DND-41 (cell line): Measurements from ENCODE around the gene IQSEC1.

Source experiments
- ATAC-seq: fragments of 200-7000 bp; cut with Tn5 transposase; 3 replicates; pipeline ENCODE4 v1.9.1; 2021; ENCODE audit warnings: low read depth; ENCODE audit not compliant: insufficient read depth
- DNase-seq: peaks from one replicate; pipeline ENCODE4 v3.0.0-alpha.2; 2020
- H2AFZ ChIP-seq: 2 replicates; pipeline ENCODE4 v1.6.0; 2012; ENCODE audit warnings: low read depth, low read length
- H3K27ac ChIP-seq: 2 replicates; pipeline ENCODE4 v1.5.1; 2012; ENCODE audit warnings: low read length, inconsistent platforms
- H3K27me3 ChIP-seq: fragments of 200-600 bp; sonication (generic); 2 replicates; pipeline ENCODE4 v1.6.0; 2012; ENCODE audit warnings: low read length, mild to moderate bottlenecking, inconsistent platforms; ENCODE audit not compliant: insufficient read depth, poor library complexity
- H3K36me3 ChIP-seq: 2 replicates; pipeline ENCODE4 v1.5.1; 2012; ENCODE audit warnings: low read length, inconsistent platforms; ENCODE audit not compliant: insufficient read depth
- H3K4me1 ChIP-seq: 2 replicates; pipeline ENCODE4 v1.5.1; 2012; ENCODE audit warnings: mild to moderate bottlenecking, low read length; ENCODE audit not compliant: insufficient read depth
- H3K4me2 ChIP-seq: 2 replicates; pipeline ENCODE4 v1.6.0; 2012; ENCODE audit warnings: mild to moderate bottlenecking, moderate library complexity, low read length, inconsistent platforms; ENCODE audit not compliant: insufficient read depth
- H3K4me3 ChIP-seq, 2 experiments: fragments of 200-600 bp in 1 of 2; shearing (Covaris generic) in 1 of 2; 2 replicates each; pipeline ENCODE4 v1.5.1; 2012 to 2016; ENCODE audit warnings: inconsistent platforms in 2 of 2, low read length in 2 of 2, mild to moderate bottlenecking in 2 of 2, low read depth in 1 of 2, moderate library complexity in 1 of 2
- H3K79me2 ChIP-seq: 2 replicates; pipeline ENCODE4 v1.6.0; 2012; ENCODE audit warnings: low read length, inconsistent platforms; ENCODE audit not compliant: insufficient read depth
- H3K9ac ChIP-seq: 2 replicates; pipeline ENCODE4 v1.6.0; 2012; ENCODE audit warnings: low read depth, mild to moderate bottlenecking, inconsistent platforms, low read length, moderate library complexity
- H3K9me3 ChIP-seq: 2 replicates; pipeline ENCODE4 v1.5.1; 2012; ENCODE audit warnings: low read length, moderate library complexity, mild to moderate bottlenecking, inconsistent platforms; ENCODE audit not compliant: insufficient read depth, severe bottlenecking
- H4K20me1 ChIP-seq: 2 replicates; pipeline ENCODE4 v1.6.0; 2012; ENCODE audit warnings: low read length; ENCODE audit not compliant: insufficient read depth
- EZH2 ChIP-seq: IDR thresholded peaks from 3 replicates; pipeline ENCODE4 v1.6.1; 2012; ENCODE audit warnings: borderline replicate concordance, low read depth, mild to moderate bottlenecking, moderate library complexity, low read length, inconsistent platforms; ENCODE audit not compliant: severe bottlenecking
- TF ChIP-seq, protein P1 (sequence below): IDR thresholded peaks from 2 replicates; pipeline ENCODE4 v1.5.1; 2012; ENCODE audit warnings: borderline replicate concordance, low read length, moderate library complexity, mild to moderate bottlenecking; ENCODE audit not compliant: poor library complexity, severe bottlenecking; ENCODE audit errors: extremely low read depth

Gene IQSEC1

DNA sequence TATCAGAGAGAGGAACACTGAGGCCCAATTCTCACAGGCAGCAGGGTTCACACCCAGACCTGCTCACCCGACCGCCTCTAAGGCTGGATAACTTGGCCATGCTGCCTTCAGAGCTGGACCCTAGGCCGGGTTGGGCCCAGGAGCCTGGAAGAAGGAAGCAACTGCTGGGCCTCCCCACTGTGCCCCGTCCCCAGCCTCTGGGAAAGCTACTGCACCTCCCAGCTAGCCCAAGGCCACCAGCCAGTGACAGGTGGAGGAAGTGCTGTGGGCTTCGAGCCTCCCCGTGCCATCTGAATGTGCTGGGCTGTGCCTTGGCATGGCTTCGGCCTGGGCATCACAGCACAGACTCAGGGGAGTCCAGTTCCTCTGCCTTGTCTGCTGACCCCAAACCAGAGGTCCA lies 169.3 kb downstream of the IQSEC1 start:
- TF ChIP-seq, protein P1, sequence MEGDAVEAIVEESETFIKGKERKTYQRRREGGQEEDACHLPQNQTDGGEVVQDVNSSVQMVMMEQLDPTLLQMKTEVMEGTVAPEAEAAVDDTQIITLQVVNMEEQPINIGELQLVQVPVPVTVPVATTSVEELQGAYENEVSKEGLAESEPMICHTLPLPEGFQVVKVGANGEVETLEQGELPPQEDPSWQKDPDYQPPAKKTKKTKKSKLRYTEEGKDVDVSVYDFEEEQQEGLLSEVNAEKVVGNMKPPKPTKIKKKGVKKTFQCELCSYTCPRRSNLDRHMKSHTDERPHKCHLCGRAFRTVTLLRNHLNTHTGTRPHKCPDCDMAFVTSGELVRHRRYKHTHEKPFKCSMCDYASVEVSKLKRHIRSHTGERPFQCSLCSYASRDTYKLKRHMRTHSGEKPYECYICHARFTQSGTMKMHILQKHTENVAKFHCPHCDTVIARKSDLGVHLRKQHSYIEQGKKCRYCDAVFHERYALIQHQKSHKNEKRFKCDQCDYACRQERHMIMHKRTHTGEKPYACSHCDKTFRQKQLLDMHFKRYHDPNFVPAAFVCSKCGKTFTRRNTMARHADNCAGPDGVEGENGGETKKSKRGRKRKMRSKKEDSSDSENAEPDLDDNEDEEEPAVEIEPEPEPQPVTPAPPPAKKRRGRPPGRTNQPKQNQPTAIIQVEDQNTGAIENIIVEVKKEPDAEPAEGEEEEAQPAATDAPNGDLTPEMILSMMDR: no peak
- TF ChIP-seq EZH2: no peak
- Histone ChIP-seq H3K9me3 (no peaks in the 10 kb centered on the region), H3K27ac (no peak overlapping the region), H3K4me3 (no peak overlapping the region), H3K79me2 (no peaks in the 10 kb centered on the region), H3K4me1 (no peaks in the 10 kb centered on the region), H3K9ac (no peak overlapping the region), H4K20me1 (peaks cover 7% of the 10 kb centered on the region), H3K36me3 (peaks cover 64% of the 10 kb centered on the region), H2AFZ (no peak overlapping the region), H3K4me2 (no peak overlapping the region), H3K27me3 (no peaks in the 10 kb centered on the region)
- ATAC-seq (no peak), DNase-seq (no peak)

DNA sequence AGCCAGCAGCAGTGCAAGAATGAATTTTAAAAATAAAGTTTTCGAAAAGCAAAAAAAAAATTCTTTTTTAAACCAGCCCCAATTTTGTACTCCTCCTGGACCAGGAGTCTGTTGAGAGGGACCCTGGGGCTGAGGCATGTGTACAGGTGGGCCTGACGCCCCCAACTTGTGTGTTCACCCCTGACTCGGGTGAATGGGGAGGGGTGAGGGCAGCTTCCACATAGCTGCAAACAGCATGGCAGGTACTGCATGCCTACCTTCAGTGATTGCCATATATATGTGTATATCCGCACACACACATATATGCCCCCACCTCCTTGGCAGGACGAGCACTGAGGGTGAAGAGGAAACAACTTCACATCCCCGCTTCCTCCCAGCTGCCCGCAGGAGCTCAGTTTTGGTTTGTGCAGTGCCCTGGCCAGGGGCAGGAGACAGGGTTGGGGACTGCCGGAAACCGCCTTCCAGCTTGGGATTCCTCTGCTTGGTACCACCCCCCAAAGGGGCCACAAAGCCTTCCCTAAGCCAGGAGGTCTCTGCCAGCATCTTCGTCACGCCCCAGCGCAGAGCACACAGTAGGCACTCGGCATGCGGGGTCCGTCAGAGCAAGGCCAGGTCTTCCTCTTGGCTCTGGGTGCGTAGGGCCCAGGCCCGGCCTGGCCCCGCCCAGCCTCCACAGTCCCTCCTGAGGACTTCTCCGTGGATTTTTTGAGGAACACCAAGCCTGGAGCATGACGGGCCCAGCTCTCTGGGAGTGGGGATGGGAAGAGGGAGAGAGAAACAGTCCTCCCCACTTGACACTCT lies 170.0 kb downstream of the IQSEC1 start:
- peak; percentile 16; the same call in 1 of the 3 replicates for ATAC-seq
- no peaks in the 10 kb centered on the region for H3K79me2 ChIP-seq
- no peak overlapping the region for H2AFZ ChIP-seq
- H3K9me3 ChIP-seq: no peaks in the 10 kb centered on the region
- peaks cover 57% of the 10 kb centered on the region for H3K36me3 ChIP-seq
- TF ChIP-seq, protein P1: no peak
- no peak for TF ChIP-seq EZH2
- H4K20me1 ChIP-seq: peaks cover 7% of the 10 kb centered on the region
- H3K4me2 ChIP-seq: no peak overlapping the region
- no peaks in the 10 kb centered on the region for H3K4me1 ChIP-seq
- H3K27ac ChIP-seq: no peak overlapping the region
- no peak for DNase-seq
- H3K27me3 ChIP-seq: no peaks in the 10 kb centered on the region
- no peak overlapping the region for H3K9ac ChIP-seq
- no peak overlapping the region for H3K4me3 ChIP-seq

DNA sequence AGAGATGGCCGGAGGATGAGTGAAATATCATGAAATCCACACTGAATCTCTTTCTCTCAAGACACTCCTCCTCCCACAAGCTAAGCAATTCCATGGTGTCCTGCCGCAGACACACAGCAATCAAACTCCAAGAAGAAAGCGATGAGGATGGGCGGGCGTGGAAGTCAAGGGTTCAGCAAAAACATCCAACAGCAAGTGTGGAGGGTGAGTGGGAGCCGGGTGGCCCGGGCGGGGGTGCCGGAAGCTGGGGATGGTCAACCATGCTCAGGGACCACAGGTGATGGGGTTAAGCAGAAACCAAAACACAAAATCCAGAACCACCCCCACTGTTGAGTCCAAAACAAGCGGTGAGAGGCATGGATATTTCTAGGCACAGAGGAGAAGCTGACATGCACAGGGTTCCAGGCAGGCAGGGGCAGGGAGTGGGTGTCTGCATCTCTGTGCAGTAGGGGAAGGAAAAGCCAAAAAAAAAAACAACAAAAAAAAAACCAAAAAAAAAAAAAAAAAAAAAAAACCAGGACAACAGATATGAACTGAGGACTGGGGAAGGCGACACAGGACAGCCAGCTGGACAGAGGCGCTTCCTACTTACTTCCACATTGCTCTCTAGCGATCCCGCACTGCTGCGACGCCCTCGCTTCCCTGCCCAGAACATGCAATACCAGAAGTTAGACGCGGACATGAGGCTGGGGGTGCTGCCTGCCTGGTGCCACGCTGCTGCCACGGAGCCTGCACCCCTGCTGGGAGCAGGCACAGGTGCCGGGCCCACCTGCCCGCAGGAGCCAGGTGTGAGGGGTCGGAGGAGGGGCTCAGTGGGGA lies 170.8 kb downstream of the IQSEC1 start:
- no peak overlapping the region for H2AFZ ChIP-seq
- peaks cover 52% of the 10 kb centered on the region for H3K36me3 ChIP-seq
- ATAC-seq: no peak
- H3K4me1 ChIP-seq: no peaks in the 10 kb centered on the region
- no peak overlapping the region for H3K4me2 ChIP-seq
- no peaks in the 10 kb centered on the region for H3K79me2 ChIP-seq
- no peaks in the 10 kb centered on the region for H3K27me3 ChIP-seq
- H3K4me3 ChIP-seq: no peak overlapping the region
- no peaks in the 10 kb centered on the region for H3K9me3 ChIP-seq
- DNase-seq: no peak
- TF ChIP-seq, protein P1: no peak
- TF ChIP-seq EZH2: no peak
- H3K9ac ChIP-seq: no peak overlapping the region
- no peak overlapping the region for H3K27ac ChIP-seq
- H4K20me1 ChIP-seq: peaks cover 7% of the 10 kb centered on the region
